Activated CD4-positive, alpha-beta T cell treated with anti-CD3 and anti-CD28 coated beads, Interleukin-2, amount 10 ng/mL, durations not matched to agents 7 days and 5 days (primary cell): ENCODE measurements around the gene PPP4C. TPM values are rescaled to one million over a fixed set of nuclear protein-coding genes. Genes with fewer than 3 reads are reported as not detected.
"Not testable (repeated sequence)": the region's sequence is repeated elsewhere in the genome, so short reads cannot be mapped to it uniquely, and the experiment has no call there.

Experiments used
- CTCF ChIA-PET: fragments of 350-600 bp; sonication (Branson Sonifier 250); formaldehyde crosslinking; loops from one replicate; lab custom pipeline; 2021; ENCODE audit warnings: antibody characterized with exemption; lab: Charles Lee
- POLR2A ChIA-PET: fragments of 350-600 bp; sonication (Branson Sonifier 250); formaldehyde crosslinking; loops from one replicate; lab custom pipeline; 2021; ENCODE audit warnings: antibody characterized with exemption; lab: Charles Lee
- DNase-seq: peaks from one replicate; pipeline ENCODE4 v3.0.0-alpha.2; 2020
- H3K27ac Mint-ChIP-seq: one replicate; pipeline ENCODE4 v1.8.0; 2021; ENCODE audit warnings: mild to moderate bottlenecking, moderate library complexity, mixed read lengths
- H3K27me3 Mint-ChIP-seq: one replicate; pipeline ENCODE4 v1.8.0; 2021; ENCODE audit warnings: mixed read lengths
- H3K36me3 Mint-ChIP-seq: one replicate; pipeline ENCODE4 v1.8.0; 2021; ENCODE audit warnings: low read depth, mixed read lengths
- H3K4me1 Mint-ChIP-seq: one replicate; pipeline ENCODE4 v1.8.0; 2021; ENCODE audit warnings: mixed read lengths
- H3K4me3 Mint-ChIP-seq: one replicate; pipeline ENCODE4 v1.8.0; 2021; ENCODE audit warnings: mild to moderate bottlenecking, moderate library complexity, mixed read lengths
- H3K9me3 Mint-ChIP-seq: one replicate; pipeline ENCODE4 v1.8.0; 2021; ENCODE audit warnings: mixed read lengths
- total RNA-seq, 2 experiments: library from RNA; stranded (reverse); gene quantifications; one replicate each; pipeline ENCODE4 v1.2.3, GENCODE V29; 2021

PPP4C gene
- total RNA-seq, 2 experiments from 2014 or later: 129 to 136 TPM

GRCh38 chr16:30113031-30113710 is 37.4 kb downstream of the PPP4C start, which contains the start of gene GDPD3:
GDPD3 (minus strand) TSS chr16:30113537; CDS start chr16:30113478, 59 bp downstream.
- Mint-ChIP-seq H3K27ac (peak within 1 kb of the TSS; percentile 36), H3K27me3 (no peaks in the 10 kb centered on the region), H3K4me1 (peaks cover 10% of the 10 kb centered on the region), H3K36me3 (peaks cover 11% of the 10 kb centered on the region), H3K4me3 (no peak within 1 kb of the TSS), H3K9me3 (no peaks in the 10 kb centered on the region)
- CTCF ChIA-PET: interaction anchor here (0.8 to 4.8 kb wide), 11 partner anchors 10 to 73 kb away, joined by 3 to 32 read pairs (median 11); partner anchors contain the start of genes MAPK3, TBX6 and YPEL3
- POLR2A ChIA-PET: interaction anchor here (0.6 kb wide), 1 partner anchor 9 kb away, joined by 3 read pairs; no protein-coding TSS in a partner anchor
- DNase-seq: no peak

- H3K4me3 Mint-ChIP-seq: no peak overlapping the region
- peaks cover 10% of the 10 kb centered on the region for H3K4me1 Mint-ChIP-seq
- POLR2A ChIA-PET: no interaction called here
- CTCF ChIA-PET: interaction anchor here (0.5 to 4.8 kb wide), 7 partner anchors 10 to 363 kb away, joined by 3 to 32 read pairs (median 11); partner anchors contain the start of genes MAPK3, TBX6 and YPEL3
- no peaks in the 10 kb centered on the region for H3K9me3 Mint-ChIP-seq
- H3K27me3 Mint-ChIP-seq: no peaks in the 10 kb centered on the region
- DNase-seq: no peak
- no peak overlapping the region for H3K27ac Mint-ChIP-seq
- H3K36me3 Mint-ChIP-seq: peaks cover 13% of the 10 kb centered on the region
Observed at GRCh38 chr16:30113711-30114333, 38.0 kb downstream of the PPP4C start.

- ChIA-PET CTCF (interaction anchor here (0.5 to 4.8 kb wide), 3 partner anchors 16 to 362 kb away, joined by 3 to 32 read pairs (median 3); partner anchors contain the start of gene TBX6), POLR2A (no interaction called here)
- Mint-ChIP-seq H3K9me3 (no peaks in the 10 kb centered on the region), H3K27me3 (no peaks in the 10 kb centered on the region), H3K4me1 (peaks cover 13% of the 10 kb centered on the region), H3K36me3 (peaks cover 16% of the 10 kb centered on the region), H3K4me3 (no peak overlapping the region), H3K27ac (no peak overlapping the region)
- no peak for DNase-seq
Observed at GRCh38 chr16:30114411-30114810, 38.6 kb downstream of the PPP4C start.

GRCh38 chr16:30114833-30115232 is 39.0 kb downstream of the PPP4C start:
- H3K4me3 Mint-ChIP-seq, H3K27me3 Mint-ChIP-seq, DNase-seq, H3K9me3 Mint-ChIP-seq, H3K27ac Mint-ChIP-seq: not testable (repeated sequence)
- ChIA-PET CTCF (interaction anchor here (0.9 to 4.8 kb wide), 3 partner anchors 15 to 23 kb away, joined by 3 to 32 read pairs (median 4); partner anchors contain the start of gene TBX6), POLR2A (interaction anchor here (0.7 kb wide), 1 partner anchor 256 kb away, joined by 5 read pairs; no protein-coding TSS in a partner anchor)
- H3K4me1 Mint-ChIP-seq: peaks cover 15% of the 10 kb centered on the region
- peaks cover 17% of the 10 kb centered on the region for H3K36me3 Mint-ChIP-seq

GRCh38 chr16:30115238-30115637 is 39.4 kb downstream of the PPP4C start:
- H3K4me1 Mint-ChIP-seq: peaks cover 19% of the 10 kb centered on the region
- no peaks in the 10 kb centered on the region for H3K27me3 Mint-ChIP-seq
- ChIA-PET POLR2A (interaction anchor here (0.7 kb wide), 1 partner anchor 255 kb away, joined by 5 read pairs; no protein-coding TSS in a partner anchor), CTCF (interaction anchor here (0.9 to 4.8 kb wide), 3 partner anchors 15 to 23 kb away, joined by 3 to 32 read pairs (median 4); partner anchors contain the start of gene TBX6)
- no peak overlapping the region for H3K27ac Mint-ChIP-seq
- H3K9me3 Mint-ChIP-seq: no peaks in the 10 kb centered on the region
- H3K4me3 Mint-ChIP-seq: no peak overlapping the region
- no peak for DNase-seq
- peaks cover 19% of the 10 kb centered on the region for H3K36me3 Mint-ChIP-seq

- DNase-seq: no peak
- no peak overlapping the region for H3K27ac Mint-ChIP-seq
- ChIA-PET CTCF (interaction anchor here (0.7 to 1.8 kb wide), 5 partner anchors 13 to 65 kb away, joined by 3 to 7 read pairs (median 3); partner anchors contain the start of gene TBX6), POLR2A (no interaction called here)
- H3K4me3 Mint-ChIP-seq: no peak overlapping the region
- H3K9me3 Mint-ChIP-seq: no peaks in the 10 kb centered on the region
- no peaks in the 10 kb centered on the region for H3K27me3 Mint-ChIP-seq
- H3K36me3 Mint-ChIP-seq: peaks cover 16% of the 10 kb centered on the region
- H3K4me1 Mint-ChIP-seq: peaks cover 28% of the 10 kb centered on the region
Observed at GRCh38 chr16:30116291-30117207, 40.8 kb downstream of the PPP4C start.

- Mint-ChIP-seq H3K4me1 (peaks cover 33% of the 10 kb centered on the region), H3K4me3 (no peak overlapping the region), H3K36me3 (peaks cover 16% of the 10 kb centered on the region), H3K27ac (no peak overlapping the region), H3K27me3 (no peaks in the 10 kb centered on the region), H3K9me3 (no peaks in the 10 kb centered on the region)
- POLR2A ChIA-PET: no interaction called here
- no peak for DNase-seq
- CTCF ChIA-PET: interaction anchor here (1.0 to 1.8 kb wide), 4 partner anchors 11 to 64 kb away, joined by 3 to 7 read pairs (median 3); partner anchors contain the start of gene TBX6
Observed at GRCh38 chr16:30117768-30118167, 42.0 kb downstream of the PPP4C start.

- CTCF ChIA-PET: no interaction called here
- H3K4me3 Mint-ChIP-seq: no peak overlapping the region
Observed at GRCh38 chr16:30119428-30119827, 43.6 kb downstream of the PPP4C start.

GRCh38 chr16:30120340-30121105 is 44.7 kb downstream of the PPP4C start:
- no peaks in the 10 kb centered on the region for H3K9me3 Mint-ChIP-seq
- no peaks in the 10 kb centered on the region for H3K27me3 Mint-ChIP-seq
- no peak for DNase-seq
- H3K27ac Mint-ChIP-seq: no peak overlapping the region
- no peak overlapping the region for H3K4me3 Mint-ChIP-seq
- H3K4me1 Mint-ChIP-seq: peaks cover 30% of the 10 kb centered on the region
- CTCF ChIA-PET: interaction anchor here (0.8 to 1.3 kb wide), 3 partner anchors 10 to 289 kb away, joined by 3 to 6 read pairs (median 4); no protein-coding TSS in a partner anchor
- POLR2A ChIA-PET: interaction anchor here (0.7 kb wide), 1 partner anchor 42 kb away, joined by 3 read pairs; no protein-coding TSS in a partner anchor
- H3K36me3 Mint-ChIP-seq: peaks cover 16% of the 10 kb centered on the region

More at GRCh38 chr16:30119428-30119827, 43.6 kb downstream of the PPP4C start:
- H3K36me3 Mint-ChIP-seq: peaks cover 16% of the 10 kb centered on the region
- no peaks in the 10 kb centered on the region for H3K9me3 Mint-ChIP-seq
- POLR2A ChIA-PET: interaction anchor here (0.7 kb wide), 1 partner anchor 43 kb away, joined by 3 read pairs; no protein-coding TSS in a partner anchor
- DNase-seq: no peak
- H3K4me1 Mint-ChIP-seq: peaks cover 32% of the 10 kb centered on the region
- peak overlapping the region; percentile 54 for H3K27ac Mint-ChIP-seq
- H3K27me3 Mint-ChIP-seq: no peaks in the 10 kb centered on the region

- H3K4me1 Mint-ChIP-seq: peaks cover 30% of the 10 kb centered on the region
- H3K27me3 Mint-ChIP-seq: no peaks in the 10 kb centered on the region
- DNase-seq: no peak
- H3K9me3 Mint-ChIP-seq: no peaks in the 10 kb centered on the region
- peak overlapping the region; percentile 87 for H3K4me3 Mint-ChIP-seq
- H3K36me3 Mint-ChIP-seq: peaks cover 15% of the 10 kb centered on the region
- POLR2A ChIA-PET: no interaction called here
- peak overlapping the region; percentile 89 for H3K27ac Mint-ChIP-seq
- CTCF ChIA-PET: no interaction called here
Observed at GRCh38 chr16:30121741-30122571, 46.2 kb downstream of the PPP4C start.
